HepG2 (cell line): ENCODE results near the gene JPT1. TPM values are rescaled to one million over a fixed set of nuclear protein-coding genes. Genes with fewer than 3 reads are reported as not detected.

Experiments
- EED ChIP-seq: sonication (generic); formaldehyde crosslinking; IDR thresholded peaks from 2 replicates; pipeline ENCODE4 v1.5.0; 2020; ENCODE audit warnings: mild to moderate bottlenecking, missing genetic modification reagents
- HOXD1 ChIP-seq: sonication (generic); formaldehyde crosslinking; IDR thresholded peaks from 2 replicates; pipeline ENCODE4 v1.5.0; 2020; ENCODE audit warnings: missing genetic modification reagents
- LRRFIP1 ChIP-seq: sonication (generic); formaldehyde crosslinking; conservative IDR thresholded peaks from 2 replicates; pipeline ENCODE4 v1.4.0; 2020; ENCODE audit warnings: missing genetic modification reagents
- TCF12 ChIP-seq, 2 experiments: fragments of 450-650 bp in 1 of 2; sonication (generic) in 1 of 2; formaldehyde crosslinking in 1 of 2; IDR thresholded peaks; 2 replicates each; pipeline versions ENCODE4 v1.6.1 to v1.8.0; 2017 to 2022; ENCODE audit warnings: antibody characterized with exemption in 1 of 2, mild to moderate bottlenecking in 1 of 2, missing genetic modification reagents in 1 of 2, moderate library complexity in 1 of 2
- THRA ChIP-seq: sonication (generic); formaldehyde crosslinking; IDR thresholded peaks from 2 replicates; pipeline ENCODE4 v1.4.0; 2020; ENCODE audit warnings: missing genetic modification reagents, borderline replicate concordance
- polyA plus RNA-seq, 8 experiments: library from polyadenylated mRNA; depleted of rRNA in 3 of 8; stranded (reverse) in 7 of 8; unstranded in 1 of 8; fragments of >200 nt; fragmentation: Illumina TruSeq in 4 of 8; extraction: Trizol in 4 of 8; gene quantifications; 2 replicates each; pipeline versions ENCODE4 v1.2.1 to v1.2.3, GENCODE V29; 2011 to 2016; ENCODE audit warnings: low read depth in 4 of 8, missing spikeins in 1 of 8, mixed read lengths in 1 of 8; ENCODE audit not compliant: insufficient read depth in 1 of 8
- total RNA-seq, 5 experiments: library from RNA; depleted of rRNA; stranded (reverse); fragments of >200 nt; fragmentation: Illumina TruSeq; extraction: Trizol; gene quantifications; 2 replicates each; pipeline ENCODE4 v1.2.3, GENCODE V29; 2016; ENCODE audit warnings: low read depth in 1 of 5
- TF ChIP-seq, protein P1 (sequence below): sonication (generic); formaldehyde crosslinking; IDR thresholded peaks from 2 replicates; pipeline ENCODE4 v1.9.0; 2022; ENCODE audit warnings: low read depth, missing genetic modification reagents
- TF ChIP-seq, protein P2 (sequence below): sonication (generic); formaldehyde crosslinking; IDR thresholded peaks from 2 replicates; pipeline ENCODE4 v1.5.0; 2020; ENCODE audit warnings: mild to moderate bottlenecking, missing genetic modification reagents, moderate library complexity

The JPT1 gene
- total and polyA plus RNA-seq, 2 of the 13 experiments (the other 11 are each of a cell fraction or from before 2014, with no cell fraction given): 43.3 to 256 TPM

DNA sequence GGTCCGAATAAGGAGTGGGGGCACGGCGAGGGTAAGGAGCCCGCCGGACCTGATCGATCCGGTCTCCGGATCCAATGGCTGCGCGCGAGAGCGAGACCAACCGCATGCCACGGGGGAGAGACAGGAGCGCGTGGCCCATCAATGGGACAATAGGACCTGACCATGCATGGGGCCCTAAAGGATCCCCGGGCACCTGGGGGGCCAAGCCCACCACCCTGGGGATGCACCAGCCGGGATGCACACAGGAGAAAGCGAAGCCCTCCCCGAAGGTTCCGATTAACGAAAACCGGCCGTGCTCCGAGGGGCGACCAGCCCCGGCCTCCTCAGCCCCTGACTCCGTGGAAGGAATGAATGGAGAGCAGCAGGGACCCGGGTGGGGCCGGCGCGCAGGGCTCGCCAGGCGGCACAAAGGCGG, 525 bp downstream of the JPT1 start (continued):
- TF ChIP-seq, protein P1, sequence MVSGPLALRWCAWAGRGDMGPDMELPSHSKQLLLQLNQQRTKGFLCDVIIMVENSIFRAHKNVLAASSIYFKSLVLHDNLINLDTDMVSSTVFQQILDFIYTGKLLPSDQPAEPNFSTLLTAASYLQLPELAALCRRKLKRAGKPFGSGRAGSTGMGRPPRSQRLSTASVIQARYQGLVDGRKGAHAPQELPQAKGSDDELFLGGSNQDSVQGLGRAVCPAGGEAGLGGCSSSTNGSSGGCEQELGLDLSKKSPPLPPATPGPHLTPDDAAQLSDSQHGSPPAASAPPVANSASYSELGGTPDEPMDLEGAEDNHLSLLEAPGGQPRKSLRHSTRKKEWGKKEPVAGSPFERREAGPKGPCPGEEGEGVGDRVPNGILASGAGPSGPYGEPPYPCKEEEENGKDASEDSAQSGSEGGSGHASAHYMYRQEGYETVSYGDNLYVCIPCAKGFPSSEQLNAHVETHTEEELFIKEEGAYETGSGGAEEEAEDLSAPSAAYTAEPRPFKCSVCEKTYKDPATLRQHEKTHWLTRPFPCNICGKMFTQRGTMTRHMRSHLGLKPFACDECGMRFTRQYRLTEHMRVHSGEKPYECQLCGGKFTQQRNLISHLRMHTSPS (CRISPR knock-in tag): 0 out of 2 replicates have a peak, but pooled peaks have one; percentile 31
- TF ChIP-seq TCF12 (IDR thresholded peaks at IDR 0.05) (no peak), TCF12 (CRISPR knock-in tag; IDR thresholded peaks at IDR 0.05) (no peak), THRA (CRISPR knock-in tag) (no peak), HOXD1 (CRISPR knock-in tag) (0 out of 2 replicates have a peak, but pooled peaks have one; percentile 0), LRRFIP1 (no peak), EED (CRISPR knock-in tag) (no peak)
- TF ChIP-seq, protein P2, sequence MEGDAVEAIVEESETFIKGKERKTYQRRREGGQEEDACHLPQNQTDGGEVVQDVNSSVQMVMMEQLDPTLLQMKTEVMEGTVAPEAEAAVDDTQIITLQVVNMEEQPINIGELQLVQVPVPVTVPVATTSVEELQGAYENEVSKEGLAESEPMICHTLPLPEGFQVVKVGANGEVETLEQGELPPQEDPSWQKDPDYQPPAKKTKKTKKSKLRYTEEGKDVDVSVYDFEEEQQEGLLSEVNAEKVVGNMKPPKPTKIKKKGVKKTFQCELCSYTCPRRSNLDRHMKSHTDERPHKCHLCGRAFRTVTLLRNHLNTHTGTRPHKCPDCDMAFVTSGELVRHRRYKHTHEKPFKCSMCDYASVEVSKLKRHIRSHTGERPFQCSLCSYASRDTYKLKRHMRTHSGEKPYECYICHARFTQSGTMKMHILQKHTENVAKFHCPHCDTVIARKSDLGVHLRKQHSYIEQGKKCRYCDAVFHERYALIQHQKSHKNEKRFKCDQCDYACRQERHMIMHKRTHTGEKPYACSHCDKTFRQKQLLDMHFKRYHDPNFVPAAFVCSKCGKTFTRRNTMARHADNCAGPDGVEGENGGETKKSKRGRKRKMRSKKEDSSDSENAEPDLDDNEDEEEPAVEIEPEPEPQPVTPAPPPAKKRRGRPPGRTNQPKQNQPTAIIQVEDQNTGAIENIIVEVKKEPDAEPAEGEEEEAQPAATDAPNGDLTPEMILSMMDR (CRISPR knock-in tag): no peak
